NCI-H82 treated with DMSO at 0.1 percent for 48 hours (cell line): Measurements from ENCODE around the gene GPR42.
"Not testable (repeated sequence)": the region's sequence is repeated elsewhere in the genome, so short reads cannot be mapped to it uniquely, and the experiment has no call there.

Experiments used
- DNase-seq: peaks from one replicate; lab custom pipeline; 2025; ENCODE audit not compliant: unreplicated experiment; lab: John Stamatoyannopoulos, UW

Gene GPR42

GRCh38 chr19:35392742-35393715 is 22.2 kb downstream of the GPR42 start:
- no peak for DNase-seq

GRCh38 chr19:35395382-35396199 is 24.7 kb downstream of the GPR42 start:
- no peak for DNase-seq

- DNase-seq = no peak
Observed at GRCh38 chr19:35396240-35396885, 25.5 kb downstream of the GPR42 start.

GRCh38 chr19:35397064-35397463 is 26.2 kb downstream of the GPR42 start:
- DNase-seq = no peak

- DNase-seq = no peak
Observed at GRCh38 chr19:35398570-35398969, 27.7 kb downstream of the GPR42 start.

- DNase-seq = no peak
Observed at GRCh38 chr19:35399231-35399630, 28.4 kb downstream of the GPR42 start.

GRCh38 chr19:35399948-35400772 is 29.3 kb downstream of the GPR42 start:
- DNase-seq = no peak

- no peak for DNase-seq
Observed at GRCh38 chr19:35400773-35401100, 29.9 kb downstream of the GPR42 start.

GRCh38 chr19:35401416-35401815 is 30.5 kb downstream of the GPR42 start:
- not testable (repeated sequence) for DNase-seq

- no peak for DNase-seq
Observed at GRCh38 chr19:35403116-35403760, 32.4 kb downstream of the GPR42 start.

- no peak for DNase-seq
Observed at GRCh38 chr19:35404879-35405622, 34.2 kb downstream of the GPR42 start.

GRCh38 chr19:35407619-35408018 is 36.8 kb downstream of the GPR42 start:
- no peak for DNase-seq

- no peak for DNase-seq
Observed at GRCh38 chr19:35408284-35409171, 37.7 kb downstream of the GPR42 start.

GRCh38 chr19:35409191-35409590 is 38.3 kb downstream of the GPR42 start:
- no peak for DNase-seq

- no peak for DNase-seq
Observed at GRCh38 chr19:35410487-35410886, 39.6 kb downstream of the GPR42 start.

GRCh38 chr19:35414442-35414841 is 43.6 kb downstream of the GPR42 start:
- no peak for DNase-seq

GRCh38 chr19:35416331-35416730 is 45.5 kb downstream of the GPR42 start:
- no peak for DNase-seq

GRCh38 chr19:35417278-35417677 is 46.4 kb downstream of the GPR42 start:
- no peak for DNase-seq
